ENCODE results near the gene AVP. TPM values are rescaled to one million over a fixed set of nuclear protein-coding genes. Genes with fewer than 3 reads are reported as not detected.

The AVP gene
- total and polyA plus RNA-seq, 9 of the 15 experiments (the other 6 are each of a cell fraction or from before 2014, with no cell fraction given), result not detected

DNA sequence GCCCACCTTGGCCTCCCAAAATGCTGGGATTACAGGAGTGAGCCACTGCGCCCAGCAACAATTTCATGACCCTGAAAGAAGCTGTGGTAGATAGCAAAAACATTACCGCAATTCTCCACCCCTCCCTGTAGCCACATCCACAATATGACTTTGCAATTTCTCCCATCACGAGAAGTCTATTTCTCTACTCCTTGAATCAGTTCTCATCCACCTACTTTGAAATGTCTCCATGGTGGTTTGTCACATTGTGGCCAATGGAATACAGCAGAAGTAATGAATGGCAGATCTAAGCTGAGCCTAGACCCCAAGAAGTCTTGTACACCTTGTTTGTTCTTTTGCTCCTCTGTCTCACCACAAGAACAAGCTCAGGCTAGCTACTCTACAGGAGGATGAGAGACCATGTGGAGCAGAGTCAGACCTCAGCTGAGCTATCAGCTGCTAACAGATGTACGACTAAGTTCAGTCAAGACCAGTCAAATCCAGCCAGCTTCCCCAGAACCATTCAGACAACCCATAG, 6.8 kb downstream of the AVP start (continued):
- TF ChIP-seq, protein P1, sequence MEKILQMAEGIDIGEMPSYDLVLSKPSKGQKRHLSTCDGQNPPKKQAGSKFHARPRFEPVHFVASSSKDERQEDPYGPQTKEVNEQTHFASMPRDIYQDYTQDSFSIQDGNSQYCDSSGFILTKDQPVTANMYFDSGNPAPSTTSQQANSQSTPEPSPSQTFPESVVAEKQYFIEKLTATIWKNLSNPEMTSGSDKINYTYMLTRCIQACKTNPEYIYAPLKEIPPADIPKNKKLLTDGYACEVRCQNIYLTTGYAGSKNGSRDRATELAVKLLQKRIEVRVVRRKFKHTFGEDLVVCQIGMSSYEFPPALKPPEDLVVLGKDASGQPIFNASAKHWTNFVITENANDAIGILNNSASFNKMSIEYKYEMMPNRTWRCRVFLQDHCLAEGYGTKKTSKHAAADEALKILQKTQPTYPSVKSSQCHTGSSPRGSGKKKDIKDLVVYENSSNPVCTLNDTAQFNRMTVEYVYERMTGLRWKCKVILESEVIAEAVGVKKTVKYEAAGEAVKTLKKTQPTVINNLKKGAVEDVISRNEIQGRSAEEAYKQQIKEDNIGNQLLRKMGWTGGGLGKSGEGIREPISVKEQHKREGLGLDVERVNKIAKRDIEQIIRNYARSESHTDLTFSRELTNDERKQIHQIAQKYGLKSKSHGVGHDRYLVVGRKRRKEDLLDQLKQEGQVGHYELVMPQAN (IDR thresholded peaks at IDR 0.05; ENCODE audit: borderline replicate concordance), result peak; percentile 62; the same call in 1 of the 2 replicates
- no peak for TF ChIP-seq GATAD2B (IDR thresholded peaks at IDR 0.05; ENCODE audit: borderline replicate concordance)
- peak; percentile 66 for TF ChIP-seq GATA2 (CRISPR knock-in tag; IDR thresholded peaks at IDR 0.05)
- TF ChIP-seq NCOA1 (IDR thresholded peaks at IDR 0.05; ENCODE audit: low read depth), result no peak; the same call in 1 of the 2 replicates
- TF ChIP-seq, protein P2, sequence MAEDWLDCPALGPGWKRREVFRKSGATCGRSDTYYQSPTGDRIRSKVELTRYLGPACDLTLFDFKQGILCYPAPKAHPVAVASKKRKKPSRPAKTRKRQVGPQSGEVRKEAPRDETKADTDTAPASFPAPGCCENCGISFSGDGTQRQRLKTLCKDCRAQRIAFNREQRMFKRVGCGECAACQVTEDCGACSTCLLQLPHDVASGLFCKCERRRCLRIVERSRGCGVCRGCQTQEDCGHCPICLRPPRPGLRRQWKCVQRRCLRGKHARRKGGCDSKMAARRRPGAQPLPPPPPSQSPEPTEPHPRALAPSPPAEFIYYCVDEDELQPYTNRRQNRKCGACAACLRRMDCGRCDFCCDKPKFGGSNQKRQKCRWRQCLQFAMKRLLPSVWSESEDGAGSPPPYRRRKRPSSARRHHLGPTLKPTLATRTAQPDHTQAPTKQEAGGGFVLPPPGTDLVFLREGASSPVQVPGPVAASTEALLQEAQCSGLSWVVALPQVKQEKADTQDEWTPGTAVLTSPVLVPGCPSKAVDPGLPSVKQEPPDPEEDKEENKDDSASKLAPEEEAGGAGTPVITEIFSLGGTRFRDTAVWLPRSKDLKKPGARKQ (CRISPR knock-in tag; IDR thresholded peaks at IDR 0.05), result no peak
- TF ChIP-seq, protein P3, sequence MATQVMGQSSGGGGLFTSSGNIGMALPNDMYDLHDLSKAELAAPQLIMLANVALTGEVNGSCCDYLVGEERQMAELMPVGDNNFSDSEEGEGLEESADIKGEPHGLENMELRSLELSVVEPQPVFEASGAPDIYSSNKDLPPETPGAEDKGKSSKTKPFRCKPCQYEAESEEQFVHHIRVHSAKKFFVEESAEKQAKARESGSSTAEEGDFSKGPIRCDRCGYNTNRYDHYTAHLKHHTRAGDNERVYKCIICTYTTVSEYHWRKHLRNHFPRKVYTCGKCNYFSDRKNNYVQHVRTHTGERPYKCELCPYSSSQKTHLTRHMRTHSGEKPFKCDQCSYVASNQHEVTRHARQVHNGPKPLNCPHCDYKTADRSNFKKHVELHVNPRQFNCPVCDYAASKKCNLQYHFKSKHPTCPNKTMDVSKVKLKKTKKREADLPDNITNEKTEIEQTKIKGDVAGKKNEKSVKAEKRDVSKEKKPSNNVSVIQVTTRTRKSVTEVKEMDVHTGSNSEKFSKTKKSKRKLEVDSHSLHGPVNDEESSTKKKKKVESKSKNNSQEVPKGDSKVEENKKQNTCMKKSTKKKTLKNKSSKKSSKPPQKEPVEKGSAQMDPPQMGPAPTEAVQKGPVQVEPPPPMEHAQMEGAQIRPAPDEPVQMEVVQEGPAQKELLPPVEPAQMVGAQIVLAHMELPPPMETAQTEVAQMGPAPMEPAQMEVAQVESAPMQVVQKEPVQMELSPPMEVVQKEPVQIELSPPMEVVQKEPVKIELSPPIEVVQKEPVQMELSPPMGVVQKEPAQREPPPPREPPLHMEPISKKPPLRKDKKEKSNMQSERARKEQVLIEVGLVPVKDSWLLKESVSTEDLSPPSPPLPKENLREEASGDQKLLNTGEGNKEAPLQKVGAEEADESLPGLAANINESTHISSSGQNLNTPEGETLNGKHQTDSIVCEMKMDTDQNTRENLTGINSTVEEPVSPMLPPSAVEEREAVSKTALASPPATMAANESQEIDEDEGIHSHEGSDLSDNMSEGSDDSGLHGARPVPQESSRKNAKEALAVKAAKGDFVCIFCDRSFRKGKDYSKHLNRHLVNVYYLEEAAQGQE (IDR thresholded peaks at IDR 0.05; ENCODE audit: borderline replicate concordance), result peak; percentile 98
- TF ChIP-seq, protein P3 (CRISPR knock-in tag; IDR thresholded peaks at IDR 0.05; ENCODE audit: low read depth), result no peak
- TF ChIP-seq HMG20B (CRISPR knock-in tag; IDR thresholded peaks at IDR 0.05), result no peak
- no peak for TF ChIP-seq WHSC1 (IDR thresholded peaks at IDR 0.05; ENCODE audit: low read length)
- no peak for TF ChIP-seq MCM3 (IDR thresholded peaks at IDR 0.05)
- TF ChIP-seq RCOR1 (IDR thresholded peaks at IDR 0.05; ENCODE audit: borderline replicate concordance in 1 of 2, low read depth in 2 of 2, low read length in 2 of 2), result no peak
- TF ChIP-seq, protein P4, sequence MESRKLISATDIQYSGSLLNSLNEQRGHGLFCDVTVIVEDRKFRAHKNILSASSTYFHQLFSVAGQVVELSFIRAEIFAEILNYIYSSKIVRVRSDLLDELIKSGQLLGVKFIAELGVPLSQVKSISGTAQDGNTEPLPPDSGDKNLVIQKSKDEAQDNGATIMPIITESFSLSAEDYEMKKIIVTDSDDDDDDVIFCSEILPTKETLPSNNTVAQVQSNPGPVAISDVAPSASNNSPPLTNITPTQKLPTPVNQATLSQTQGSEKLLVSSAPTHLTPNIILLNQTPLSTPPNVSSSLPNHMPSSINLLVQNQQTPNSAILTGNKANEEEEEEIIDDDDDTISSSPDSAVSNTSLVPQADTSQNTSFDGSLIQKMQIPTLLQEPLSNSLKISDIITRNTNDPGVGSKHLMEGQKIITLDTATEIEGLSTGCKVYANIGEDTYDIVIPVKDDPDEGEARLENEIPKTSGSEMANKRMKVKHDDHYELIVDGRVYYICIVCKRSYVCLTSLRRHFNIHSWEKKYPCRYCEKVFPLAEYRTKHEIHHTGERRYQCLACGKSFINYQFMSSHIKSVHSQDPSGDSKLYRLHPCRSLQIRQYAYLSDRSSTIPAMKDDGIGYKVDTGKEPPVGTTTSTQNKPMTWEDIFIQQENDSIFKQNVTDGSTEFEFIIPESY (CRISPR knock-in tag; IDR thresholded peaks at IDR 0.05), result 0 out of 2 replicates have a peak, but pooled peaks have one; percentile 18

All from K562 (cell line).